Activated B cell treated with CpG ODN at 0.5 μM for 24 hours (primary cell): ENCODE measurements around the gene TRIM9. TPM values are rescaled to one million over a fixed set of nuclear protein-coding genes. Genes with fewer than 3 reads are reported as not detected.
"Not testable (repeated sequence)": the region's sequence is repeated elsewhere in the genome, so short reads cannot be mapped to it uniquely, and the experiment has no call there.

Source experiments
- ATAC-seq: fragments of 200-7000 bp; cut with Tn5 transposase; one replicate; pipeline ENCODE4 v1.10.0; 2021; ENCODE audit warnings: low read depth, mild to moderate bottlenecking, moderate library complexity
- CTCF ChIA-PET: fragments of 350-600 bp; sonication (Branson Sonifier 250); formaldehyde crosslinking; loops from one replicate; lab custom pipeline; 2021; ENCODE audit warnings: antibody characterized with exemption; lab: Charles Lee
- POLR2A ChIA-PET: fragments of 350-600 bp; sonication (Branson Sonifier 250); formaldehyde crosslinking; loops from one replicate; lab custom pipeline; 2021; ENCODE audit warnings: antibody characterized with exemption; lab: Charles Lee
- DNase-seq: peaks from one replicate; pipeline ENCODE4 v3.0.0; 2022
- H3K27ac Mint-ChIP-seq: one replicate; pipeline ENCODE4 v1.8.0; 2020; ENCODE audit warnings: mixed read lengths
- H3K27me3 Mint-ChIP-seq: one replicate; pipeline ENCODE4 v1.8.0; 2021; ENCODE audit warnings: mixed read lengths
- H3K36me3 Mint-ChIP-seq: one replicate; pipeline ENCODE4 v1.8.0; 2021; ENCODE audit warnings: low read depth, mixed read lengths
- H3K4me1 Mint-ChIP-seq: one replicate; pipeline ENCODE4 v1.8.0; 2021; ENCODE audit warnings: mixed read lengths
- H3K4me3 Mint-ChIP-seq: one replicate; pipeline ENCODE4 v1.8.0; 2020; ENCODE audit warnings: mild to moderate bottlenecking, mixed read lengths
- H3K9me3 Mint-ChIP-seq: one replicate; pipeline ENCODE4 v1.8.0; 2020; ENCODE audit warnings: mixed read lengths
- CTCF ChIP-seq: fragments of 200-600 bp; IDR thresholded peaks from one replicate; pipeline ENCODE4 v1.8.0; 2022; ENCODE audit warnings: antibody characterized with exemption, mild to moderate bottlenecking
- intact Hi-C: fragments of 100-400 bp; cut with micrococcal nuclease; formaldehyde crosslinking; loops from one replicate; pipeline ENCODE4 v1.15.1; 2024
- total RNA-seq: library from RNA; stranded (reverse); gene quantifications from 2 replicates; pipeline ENCODE4 v1.2.3, GENCODE V29; 2022

The TRIM9 gene
- total RNA-seq, 1 donor from 2014 or later, result 0.67 TPM

- POLR2A ChIA-PET, result no interaction called here
- Mint-ChIP-seq H3K27ac (no peak overlapping the region), H3K4me3 (no peak overlapping the region), H3K36me3 (no peaks in the 10 kb centered on the region), H3K4me1 (no peaks in the 10 kb centered on the region), H3K9me3 (no peaks in the 10 kb centered on the region), H3K27me3 (peaks cover 2% of the 10 kb centered on the region)
- CTCF ChIA-PET, result no interaction called here
- intact Hi-C loops, result no loop called here
- DNase-seq (no peak), ATAC-seq (no peak)
- TF ChIP-seq CTCF, result no peak
These were observed 137.6 kb downstream of the TRIM9 start for GRCh38 chr14:50957296-50957695.

- H3K27me3 Mint-ChIP-seq, H3K4me3 Mint-ChIP-seq, ATAC-seq, H3K27ac Mint-ChIP-seq, H3K4me1 Mint-ChIP-seq, H3K9me3 Mint-ChIP-seq, CTCF ChIA-PET, POLR2A ChIA-PET, H3K36me3 Mint-ChIP-seq, DNase-seq, intact Hi-C loops: not testable (repeated sequence)
These were observed 138.5 kb downstream of the TRIM9 start for GRCh38 chr14:50956421-50956820.

GRCh38 chr14:50955373-50956043, 139.4 kb downstream of the TRIM9 start:
- H3K27me3 Mint-ChIP-seq, result no peaks in the 10 kb centered on the region
- no peak overlapping the region for H3K27ac Mint-ChIP-seq
- TF ChIP-seq CTCF, result no peak
- DNase-seq, result no peak
- no peak overlapping the region for H3K4me3 Mint-ChIP-seq
- CTCF ChIA-PET, result interaction anchor here (0.6 to 1.1 kb wide), 2 partner anchors 262 to 322 kb away, joined by 3 read pairs; no protein-coding TSS in a partner anchor
- no peaks in the 10 kb centered on the region for H3K9me3 Mint-ChIP-seq
- intact Hi-C loops, result loop anchor here (1.0 to 2.0 kb wide), 4 partner anchors 201 to 825 kb away; no protein-coding TSS in a partner anchor
- H3K36me3 Mint-ChIP-seq, result no peaks in the 10 kb centered on the region
- POLR2A ChIA-PET, result no interaction called here
- ATAC-seq, result no peak
- no peaks in the 10 kb centered on the region for H3K4me1 Mint-ChIP-seq

GRCh38 chr14:50954811-50955372, 140.0 kb downstream of the TRIM9 start:
- no peaks in the 10 kb centered on the region for H3K4me1 Mint-ChIP-seq
- DNase-seq, result no peak
- no peaks in the 10 kb centered on the region for H3K27me3 Mint-ChIP-seq
- no peak overlapping the region for H3K4me3 Mint-ChIP-seq
- no peaks in the 10 kb centered on the region for H3K9me3 Mint-ChIP-seq
- intact Hi-C loops, result loop anchor here (1.0 to 2.0 kb wide), 4 partner anchors 202 to 825 kb away; no protein-coding TSS in a partner anchor
- peak; percentile 31 for ATAC-seq
- TF ChIP-seq CTCF, result no peak
- H3K27ac Mint-ChIP-seq, result no peak overlapping the region
- no peaks in the 10 kb centered on the region for H3K36me3 Mint-ChIP-seq
- CTCF ChIA-PET, result interaction anchor here (1.1 to 1.3 kb wide), 2 partner anchors 263 to 264 kb away, joined by 3 to 6 read pairs; no protein-coding TSS in a partner anchor
- POLR2A ChIA-PET, result no interaction called here

- ATAC-seq (no peak), DNase-seq (no peak)
- POLR2A ChIA-PET, result no interaction called here
- Mint-ChIP-seq H3K27ac (no peak overlapping the region), H3K4me1 (no peaks in the 10 kb centered on the region), H3K9me3 (no peaks in the 10 kb centered on the region), H3K4me3 (no peak overlapping the region), H3K27me3 (no peaks in the 10 kb centered on the region), H3K36me3 (no peaks in the 10 kb centered on the region)
- CTCF ChIA-PET, result interaction anchor here (0.6 to 1.3 kb wide), 3 partner anchors 264 to 1177 kb away, joined by 3 to 6 read pairs (median 3); no protein-coding TSS in a partner anchor
- intact Hi-C loops, result no loop called here
- no peak for TF ChIP-seq CTCF
These were observed 141.4 kb downstream of the TRIM9 start for GRCh38 chr14:50953502-50953901.
